HG03571 (cell line): ENCODE measurements around the gene SLX4IP.

Experiments
- ATAC-seq: cut with Tn5 transposase; IDR thresholded peaks from one replicate; pipeline ENCODE4 v1.9.1; 2021; ENCODE audit not compliant: unreplicated experiment

SLX4IP gene

DNA sequence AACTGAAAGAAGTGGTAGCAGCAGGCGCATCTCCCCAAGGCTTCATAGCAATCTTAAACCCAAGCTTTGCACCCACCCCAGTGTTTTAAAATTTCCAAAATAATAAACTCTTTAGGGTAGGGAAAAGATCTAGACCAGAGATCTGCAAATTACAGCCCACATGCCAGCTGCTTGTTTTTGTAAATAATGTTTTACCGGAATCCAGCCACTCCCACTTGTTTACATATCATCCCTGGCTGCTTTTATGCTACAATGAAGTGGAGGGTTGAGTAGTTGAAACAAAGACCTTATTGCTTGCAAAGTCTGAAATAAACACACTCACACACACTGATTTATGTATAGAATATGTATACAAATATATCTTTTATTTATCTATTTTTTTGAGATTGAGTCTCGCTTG is 30.0 kb downstream of the SLX4IP start:
- no peak for ATAC-seq

DNA sequence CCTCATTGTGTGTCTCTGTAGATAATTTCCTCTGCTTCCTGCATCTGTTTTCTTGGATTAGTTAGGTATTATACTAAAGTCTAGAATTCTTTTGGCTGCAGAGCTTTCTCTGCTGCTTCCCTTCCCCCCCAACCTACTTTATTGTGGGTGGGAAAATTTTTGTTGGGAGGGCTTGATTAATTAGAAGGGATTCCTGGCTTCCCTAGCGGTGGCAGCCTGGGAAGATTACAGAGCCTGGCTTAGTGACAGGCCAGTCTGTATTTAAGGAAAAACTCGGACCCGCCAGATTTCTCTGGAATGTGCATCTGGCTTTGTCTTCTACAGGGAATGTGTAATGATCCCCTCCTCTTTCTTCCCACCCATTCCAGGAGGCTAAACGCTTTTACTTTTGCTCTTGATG is 31.2 kb downstream of the SLX4IP start:
- no peak for ATAC-seq

DNA sequence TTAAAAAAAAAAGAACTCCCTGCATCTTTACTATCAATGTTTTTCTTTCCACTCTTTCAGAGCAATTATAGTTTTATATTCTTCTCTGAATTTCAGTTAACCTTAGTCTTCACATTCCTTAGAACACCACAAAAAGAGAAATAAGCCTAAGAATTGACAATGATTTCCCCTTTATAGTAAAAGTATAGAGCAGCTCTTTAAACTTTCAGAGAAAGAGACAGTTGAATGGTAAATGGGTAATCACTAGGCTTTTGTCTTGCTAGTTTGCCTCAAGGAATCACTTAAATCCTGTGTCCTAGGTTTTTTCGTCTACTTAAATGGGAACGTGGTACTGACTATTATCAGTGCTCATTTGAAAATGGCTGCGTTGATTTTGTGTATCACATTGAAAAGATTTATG is 31.8 kb downstream of the SLX4IP start:
- ATAC-seq = no peak

DNA sequence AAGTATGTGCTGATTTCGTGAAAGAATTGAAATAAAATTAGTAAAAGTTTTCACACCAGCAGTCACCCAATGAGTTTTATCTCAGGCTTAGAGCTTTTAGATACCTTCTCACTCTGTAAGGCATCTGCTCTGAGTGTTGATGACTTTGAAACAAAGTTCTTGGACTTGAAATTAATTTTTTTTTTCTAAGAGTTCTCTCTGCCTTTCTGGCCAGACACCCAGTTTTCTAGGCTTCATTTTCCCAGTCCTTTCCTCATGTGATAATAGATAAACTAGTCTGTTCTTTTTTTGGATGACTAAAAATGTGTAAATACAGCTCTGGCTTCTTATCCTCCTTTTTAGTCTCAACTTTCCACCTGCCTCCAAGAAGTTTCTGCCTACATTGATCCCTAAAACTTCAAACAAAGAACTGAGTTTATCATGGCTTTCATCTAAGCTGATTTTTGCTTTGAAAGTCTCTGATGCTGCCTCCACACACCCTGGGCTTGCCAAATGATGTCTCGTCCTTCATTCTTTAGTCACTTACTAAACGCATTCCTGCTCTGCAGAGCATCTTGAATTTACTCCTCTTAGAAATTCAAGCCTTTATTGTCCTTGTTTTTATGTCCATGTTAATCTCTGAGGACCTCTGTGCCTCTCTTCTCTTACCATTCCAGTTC is 32.7 kb downstream of the SLX4IP start:
- no peak for ATAC-seq

DNA sequence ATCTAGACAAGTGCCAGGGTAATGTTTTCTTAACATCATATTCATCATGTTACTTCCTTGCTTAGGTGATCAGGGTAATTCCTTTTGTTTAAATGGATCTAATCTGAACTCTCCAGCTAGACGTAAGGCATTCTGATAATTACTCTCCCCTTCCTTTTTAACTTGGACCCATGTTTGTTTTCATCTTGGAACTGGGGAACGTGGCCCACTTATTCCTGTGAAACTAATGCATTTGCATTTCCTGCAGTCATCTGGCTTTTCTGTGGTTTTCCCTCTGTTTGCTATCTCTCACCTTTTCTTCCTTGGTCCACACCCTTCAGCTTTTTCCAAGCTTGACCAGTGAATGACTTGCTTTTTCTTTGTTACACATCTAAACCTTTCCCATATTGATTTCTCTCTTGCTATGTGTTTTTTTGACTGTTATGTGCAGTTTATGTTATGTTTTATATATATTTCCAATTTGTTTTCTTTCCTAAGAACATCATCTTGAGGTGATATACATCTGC is 33.3 kb downstream of the SLX4IP start:
- no peak for ATAC-seq

DNA sequence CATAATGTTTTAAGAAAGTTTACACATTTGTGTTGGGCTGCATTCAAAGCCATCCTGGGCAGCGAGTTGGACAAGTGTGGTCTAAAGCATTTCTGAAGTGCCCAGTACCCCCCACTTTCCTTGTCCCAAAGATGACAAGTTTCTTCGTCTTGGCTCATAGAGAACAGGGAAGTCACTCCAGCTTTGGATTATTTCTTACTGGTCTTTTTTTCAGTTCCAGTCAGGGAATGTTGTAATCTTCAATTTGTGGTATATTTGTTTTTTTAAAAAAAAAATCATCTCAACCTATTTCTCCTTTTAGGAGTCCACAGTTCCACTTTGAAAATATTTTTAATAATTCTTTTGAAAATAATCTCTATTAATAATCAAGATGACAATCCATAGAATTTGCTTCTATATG is 34.0 kb downstream of the SLX4IP start:
- ATAC-seq = no peak

DNA sequence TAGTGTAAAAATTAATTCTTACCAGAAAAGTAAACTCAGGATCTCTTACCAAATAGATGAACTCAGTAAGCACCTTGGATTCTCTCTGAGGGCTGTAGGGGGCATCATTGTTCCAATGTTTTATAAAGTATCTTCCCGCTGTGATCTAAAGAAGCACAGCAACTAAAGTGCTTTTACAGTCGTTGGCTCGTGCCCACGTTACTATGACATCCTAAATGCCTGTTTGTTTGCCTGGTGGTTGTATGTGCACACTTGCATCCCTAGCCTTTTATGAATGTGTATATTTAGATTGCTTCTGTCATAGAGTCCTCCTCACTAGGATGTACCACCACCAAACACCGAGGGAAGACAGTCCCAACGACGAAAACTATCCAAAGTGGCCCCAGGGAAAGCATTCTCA is 34.5 kb downstream of the SLX4IP start:
- no peak for ATAC-seq

DNA sequence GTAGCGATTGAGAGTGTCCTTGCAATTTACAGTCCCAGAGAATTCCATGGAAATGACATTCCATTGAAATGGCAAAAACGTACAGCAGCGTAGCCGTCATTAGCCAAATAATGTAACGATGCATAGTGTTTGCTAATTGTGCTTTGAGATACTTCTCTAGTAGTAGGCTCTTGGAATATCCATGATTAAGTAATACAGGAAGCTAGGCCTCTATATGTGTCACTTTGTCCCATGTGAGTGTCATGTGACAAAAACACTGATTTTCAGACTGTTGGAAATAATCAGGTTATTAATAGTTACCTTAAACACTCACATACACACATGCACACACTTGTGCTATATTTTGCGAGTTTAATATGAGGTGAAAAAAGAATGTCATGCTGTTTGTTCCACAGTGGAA is 35.2 kb downstream of the SLX4IP start:
- no peak for ATAC-seq

DNA sequence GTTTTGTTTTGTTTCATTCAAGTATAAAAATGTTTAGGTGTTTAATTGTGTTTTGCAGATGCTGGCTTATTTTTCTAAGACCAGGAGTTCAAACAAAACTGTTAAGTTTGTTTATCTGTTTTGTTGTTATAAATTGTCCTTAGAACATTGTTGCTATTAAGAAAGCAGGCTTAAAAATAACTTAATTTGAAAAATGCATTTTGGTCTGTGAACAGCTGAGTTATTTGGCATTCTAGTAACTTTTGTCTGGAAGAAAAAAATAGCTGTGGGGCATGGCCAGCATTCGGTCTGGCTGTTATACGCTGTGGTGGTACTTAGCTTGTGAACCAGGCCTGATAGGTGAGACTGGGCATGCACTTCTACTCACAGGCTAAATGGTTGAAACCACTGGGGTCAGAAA is 37.8 kb downstream of the SLX4IP start:
- no peak for ATAC-seq

DNA sequence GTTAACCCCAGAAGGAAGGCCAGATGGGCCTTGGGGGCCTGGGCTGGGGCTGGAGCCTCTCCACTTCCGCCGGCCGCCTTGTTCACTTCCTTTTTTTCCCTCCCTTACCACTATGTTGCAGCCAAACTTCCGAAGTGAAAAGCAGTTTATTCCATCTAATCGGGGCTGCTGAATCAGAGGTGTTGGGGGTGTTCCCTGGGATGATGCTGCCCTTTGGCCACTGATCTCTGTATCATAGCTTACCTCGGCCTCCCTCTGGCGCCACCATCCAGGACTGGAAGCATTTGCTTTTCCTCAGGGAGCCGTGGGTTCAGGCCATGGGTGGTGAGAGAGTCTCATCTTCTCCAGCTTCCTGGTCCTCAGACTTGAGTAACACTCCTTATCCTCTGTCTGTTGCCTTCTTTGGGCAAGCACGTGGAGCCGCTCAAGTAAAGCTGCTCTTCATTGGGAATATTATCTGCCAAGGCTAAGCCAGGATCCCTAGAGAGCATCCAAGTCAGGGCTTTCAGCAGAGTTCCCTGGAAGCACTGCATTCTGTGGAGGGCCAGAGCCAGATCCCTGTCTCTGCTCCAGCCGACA is 39.6 kb downstream of the SLX4IP start:
- ATAC-seq = no peak

DNA sequence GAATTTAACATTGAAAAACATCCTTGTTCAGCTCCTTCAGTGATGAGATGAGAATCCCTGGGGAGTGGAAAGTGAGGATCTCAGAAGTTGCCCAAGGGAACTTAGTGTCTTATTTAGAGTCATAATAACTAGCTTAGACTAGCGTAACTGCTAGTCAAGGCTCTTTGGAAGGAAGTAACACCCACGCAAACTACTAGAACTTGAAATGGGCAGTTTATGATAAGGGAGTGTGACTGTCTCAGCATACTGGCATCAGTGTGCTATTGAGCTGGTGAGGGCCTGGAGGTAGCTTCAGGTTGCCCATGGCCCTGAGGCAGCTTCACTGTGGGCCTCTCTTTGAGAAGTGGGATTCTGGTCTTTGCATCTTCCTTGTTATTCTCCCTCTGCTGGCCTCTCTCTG is 40.1 kb downstream of the SLX4IP start:
- no peak for ATAC-seq

DNA sequence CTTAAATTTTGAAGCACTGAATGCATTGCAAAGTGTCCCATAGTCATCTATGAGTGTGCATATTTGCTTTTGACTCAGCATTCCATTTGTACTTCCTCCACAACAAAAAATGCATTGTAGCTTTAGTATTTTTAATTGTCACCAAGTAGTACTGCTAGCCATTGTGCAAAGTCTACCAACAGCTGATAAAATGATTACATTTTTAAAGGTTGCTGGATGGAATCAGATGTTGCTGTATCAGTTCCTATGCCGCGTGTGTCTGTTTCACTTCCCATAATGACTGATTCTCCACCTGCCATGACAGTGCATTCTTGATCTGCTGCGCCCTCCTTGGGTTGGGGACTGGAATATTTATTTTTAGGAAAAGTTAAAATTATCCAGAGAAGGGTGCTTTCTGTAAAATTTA is 41.2 kb downstream of the SLX4IP start:
- ATAC-seq = peak; percentile 75

DNA sequence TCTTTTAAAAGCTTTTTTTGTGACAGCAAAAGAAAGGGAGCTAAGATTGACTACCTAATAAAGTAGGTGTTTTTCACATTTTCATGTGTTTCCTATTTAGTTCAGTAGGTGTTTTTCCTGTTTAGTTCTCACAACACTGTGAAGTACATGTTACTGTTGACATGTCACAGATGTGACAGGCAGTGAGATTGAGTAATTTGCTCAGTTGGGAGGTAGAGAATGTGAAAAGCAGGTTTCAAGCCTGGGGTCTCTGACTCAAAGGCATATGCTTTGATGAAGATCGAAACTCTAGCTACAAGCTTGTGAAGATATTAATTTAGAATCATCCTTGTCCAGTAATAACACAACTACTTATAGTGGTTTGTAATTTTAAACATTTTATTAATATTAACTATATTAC is 43.1 kb downstream of the SLX4IP start:
- ATAC-seq = peak; percentile 78

DNA sequence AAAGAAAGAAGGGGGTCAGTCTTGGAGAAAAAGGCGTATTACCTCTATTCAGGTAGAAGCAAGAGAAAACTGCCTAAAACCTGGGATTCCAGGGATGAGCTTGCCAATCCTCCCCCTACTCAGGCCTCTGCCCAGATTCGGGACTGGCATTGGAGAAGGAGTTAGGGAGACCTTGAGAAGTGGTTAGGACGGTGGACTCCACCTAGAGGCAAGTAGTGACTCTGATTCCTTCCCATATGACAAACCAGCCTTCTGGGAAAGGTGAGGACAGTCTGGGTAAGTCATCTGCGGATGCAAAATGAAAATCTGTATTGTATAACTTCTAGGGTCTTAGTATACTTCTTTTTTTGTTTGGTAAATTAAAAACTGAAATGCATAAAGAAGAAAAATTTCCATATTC is 43.8 kb downstream of the SLX4IP start:
- no peak for ATAC-seq

DNA sequence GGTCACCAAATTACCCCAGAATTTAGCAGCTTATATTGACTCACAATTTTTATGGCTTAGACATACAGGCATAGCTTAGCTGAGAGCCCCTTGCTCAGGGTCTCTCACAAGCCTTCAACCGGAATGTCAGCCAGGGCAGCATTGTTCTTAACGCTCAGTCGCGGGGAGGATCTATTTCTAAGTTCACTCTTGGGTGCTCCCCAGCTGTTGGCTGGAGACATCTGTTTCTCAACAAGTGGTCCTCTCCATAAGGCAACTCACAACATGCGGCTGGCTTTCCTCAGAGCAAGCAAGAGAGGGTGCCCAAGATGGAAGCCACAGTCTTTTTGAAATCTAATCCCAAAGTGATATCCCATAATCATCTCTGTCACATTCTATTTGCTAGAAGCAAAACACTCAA is 46.6 kb downstream of the SLX4IP start:
- no peak for ATAC-seq

DNA sequence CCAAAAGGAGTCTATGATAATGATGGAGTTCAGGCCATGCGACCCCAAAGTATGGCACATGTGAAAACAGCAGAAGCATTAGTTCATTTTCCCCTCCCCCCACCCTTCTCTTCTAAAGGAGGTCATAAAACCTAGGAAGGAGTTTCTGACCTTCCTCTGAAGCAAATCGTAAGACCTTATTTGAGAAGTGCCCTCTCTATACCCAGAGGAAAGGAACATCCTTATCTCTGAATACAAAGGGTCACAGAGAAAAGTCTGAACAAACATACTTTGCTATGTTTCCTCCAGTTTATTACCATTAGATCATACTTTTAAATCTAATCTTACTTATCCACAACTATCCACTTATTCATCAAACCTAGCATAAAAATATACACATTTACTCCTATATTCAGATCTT is 48.6 kb downstream of the SLX4IP start:
- no peak for ATAC-seq

DNA sequence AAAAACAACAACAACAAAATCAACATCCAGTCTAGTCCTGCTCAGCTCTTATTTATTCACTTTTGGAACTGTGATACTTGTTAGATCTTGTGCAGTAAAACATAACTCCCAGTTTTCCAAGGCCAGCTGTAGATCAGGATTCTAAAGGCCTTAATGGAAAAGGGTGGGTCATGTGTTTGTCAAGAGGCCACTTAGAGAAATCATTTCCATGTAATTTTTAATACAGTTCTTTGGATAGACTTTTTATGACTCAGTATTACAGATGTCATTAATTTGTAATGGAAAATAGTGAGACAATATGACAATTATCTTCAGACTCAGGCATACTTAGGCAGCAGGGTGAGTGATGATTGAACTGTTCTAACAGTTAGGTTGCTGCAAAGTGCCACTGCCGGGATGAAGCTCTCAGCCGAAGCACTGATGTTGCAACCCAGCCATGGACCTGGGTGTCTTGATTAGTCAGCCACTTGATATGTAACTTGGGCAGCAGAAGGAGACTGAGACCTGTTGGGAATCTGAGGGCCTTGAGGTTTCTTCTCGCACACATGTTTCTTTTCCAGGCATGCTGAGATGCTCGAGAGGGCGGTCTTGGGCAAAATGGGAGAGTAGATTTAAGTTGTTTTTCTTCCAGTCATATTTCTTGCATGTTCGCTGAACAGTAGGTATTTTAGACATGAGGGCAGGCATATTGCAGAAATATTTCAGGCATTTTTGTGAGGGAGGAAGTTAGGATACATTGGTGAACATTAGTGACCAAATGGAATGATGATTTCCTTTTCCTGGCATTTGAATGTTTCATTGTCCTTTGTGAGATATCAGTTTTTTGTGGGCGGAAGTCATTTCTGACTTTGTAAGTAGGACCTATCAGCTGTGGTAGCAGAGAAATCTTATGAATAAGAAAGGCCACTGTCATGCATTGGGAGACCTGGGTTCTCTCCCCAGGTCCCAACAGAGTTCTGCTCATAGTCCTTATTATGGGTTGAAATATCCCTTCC is 52.3 kb downstream of the SLX4IP start:
- no peak for ATAC-seq

DNA sequence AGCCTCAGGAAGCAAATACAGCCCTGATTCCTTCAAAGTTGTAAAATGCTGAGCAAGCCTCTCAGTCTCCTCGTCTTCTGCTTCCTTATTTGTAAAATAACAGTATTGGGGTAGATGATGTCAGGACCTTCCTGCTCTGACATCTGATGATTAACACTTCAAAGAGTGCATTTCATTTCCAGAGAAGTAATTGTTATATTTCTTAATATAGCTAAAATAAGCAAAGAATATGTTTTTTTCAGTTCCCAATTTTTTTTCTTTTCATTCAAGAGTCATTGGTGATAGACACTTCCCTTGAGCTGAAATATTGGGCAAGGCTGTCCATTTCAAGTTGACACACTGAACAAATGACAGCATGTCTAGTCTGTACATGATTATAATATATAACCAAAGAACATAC is 53.4 kb downstream of the SLX4IP start:
- no peak for ATAC-seq

DNA sequence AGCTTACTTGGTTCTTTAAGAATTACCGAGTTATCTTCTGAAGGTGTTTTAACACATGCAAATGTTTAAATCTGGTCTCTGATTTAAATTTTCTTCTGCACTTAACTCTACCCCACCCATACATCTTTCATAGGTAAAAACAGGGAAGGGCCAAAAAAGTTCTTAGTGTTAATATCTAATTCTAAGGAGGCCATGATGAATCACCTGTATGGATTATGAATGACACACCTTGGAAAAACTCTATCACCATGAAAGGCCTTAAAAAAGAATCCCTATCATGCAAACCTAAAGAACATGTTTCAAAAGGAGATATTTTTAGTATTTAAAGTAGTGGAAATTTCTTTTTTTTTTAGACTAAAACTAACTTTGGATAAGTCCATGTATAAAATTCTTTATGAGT is 54.7 kb downstream of the SLX4IP start:
- no peak for ATAC-seq

DNA sequence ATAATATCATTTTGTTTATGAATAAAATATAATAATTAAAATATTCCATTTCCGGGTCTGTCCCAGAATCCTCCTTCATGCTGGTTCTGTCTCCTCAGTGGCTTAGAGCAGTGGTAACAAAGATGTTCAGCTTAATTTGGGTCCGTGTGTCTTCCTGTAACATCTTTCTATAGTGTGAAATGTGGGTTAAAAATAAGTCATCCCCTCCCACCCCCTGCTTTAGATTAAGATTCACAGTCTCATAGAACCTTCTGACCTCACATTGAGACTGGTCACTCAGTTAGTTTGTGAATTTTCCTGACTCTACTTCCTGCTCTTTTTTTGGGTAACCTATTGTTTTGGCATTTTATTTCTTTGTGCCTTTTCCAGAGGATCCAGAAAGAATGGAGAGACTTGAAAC is 55.2 kb downstream of the SLX4IP start:
- no peak for ATAC-seq

DNA sequence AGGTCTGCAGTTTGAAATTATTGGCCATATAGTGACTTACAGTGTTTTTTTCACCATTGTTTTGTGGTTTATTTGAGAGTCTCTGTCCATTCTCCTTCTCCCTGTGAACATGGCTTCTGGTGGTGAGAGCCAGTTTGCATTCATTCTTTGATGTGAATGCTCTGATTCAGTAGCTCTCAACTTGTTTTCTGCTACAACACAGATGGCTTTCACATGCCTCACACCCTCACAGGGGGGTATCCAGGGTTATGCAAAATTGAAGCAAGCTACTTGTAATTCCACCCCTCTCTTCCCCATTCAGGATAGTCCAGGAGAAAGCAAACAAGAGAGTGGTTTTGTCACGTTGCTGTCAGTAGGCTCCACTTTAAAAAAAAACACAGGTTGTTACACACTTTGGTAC is 55.6 kb downstream of the SLX4IP start:
- no peak for ATAC-seq

DNA sequence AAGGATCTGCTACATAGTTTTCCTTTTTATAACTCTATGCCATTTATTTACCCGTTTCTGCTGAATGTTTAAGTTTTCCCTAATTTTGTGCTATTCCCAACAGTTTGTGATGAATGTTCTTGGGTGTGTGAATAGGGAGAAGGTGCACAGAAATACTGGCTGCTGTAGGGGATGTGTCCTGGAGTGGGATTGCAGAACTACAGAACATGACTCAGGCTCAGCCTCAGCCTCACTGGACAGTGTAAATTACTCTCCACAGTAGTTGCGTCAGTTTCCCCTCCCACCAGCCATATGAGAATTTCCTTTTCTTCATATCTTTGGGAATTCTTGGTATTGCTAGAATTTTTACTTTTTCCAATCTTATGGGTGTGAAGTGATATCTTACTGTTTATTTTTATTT is 57.0 kb downstream of the SLX4IP start:
- no peak for ATAC-seq
